IPS DF 4.7 (cell line): ENCODE data around the gene TPSD1.
"Not testable (repeated sequence)": the region's sequence is repeated elsewhere in the genome, so short reads cannot be mapped to it uniquely, and the experiment has no call there.

ENCODE experiments used
- DNase-seq: peaks from one replicate; pipeline ENCODE4 v3.0.0-alpha.2; 2013; ENCODE audit warnings: low spot score; ENCODE audit errors: extremely low read depth

The TPSD1 gene

GRCh38 chr16:1279945-1280589 lies 24.2 kb downstream of the TPSD1 start:
- no peak for DNase-seq

GRCh38 chr16:1280783-1281182 lies 24.9 kb downstream of the TPSD1 start:
- DNase-seq: no peak

- DNase-seq: no peak
Observed at GRCh38 chr16:1281517-1281916, 25.6 kb downstream of the TPSD1 start.

- no peak for DNase-seq
Observed at GRCh38 chr16:1282324-1282973, 26.6 kb downstream of the TPSD1 start.

- no peak for DNase-seq
Observed at GRCh38 chr16:1283296-1283695, 27.4 kb downstream of the TPSD1 start.

- DNase-seq: no peak
Observed at GRCh38 chr16:1283996-1284616, 28.2 kb downstream of the TPSD1 start.

GRCh38 chr16:1285669-1286512 lies 30.0 kb downstream of the TPSD1 start:
- no peak for DNase-seq

- DNase-seq: no peak
Observed at GRCh38 chr16:1286513-1287094, 30.7 kb downstream of the TPSD1 start.

GRCh38 chr16:1287982-1288670 lies 32.3 kb downstream of the TPSD1 start:
- DNase-seq: no peak

GRCh38 chr16:1288813-1289476 lies 33.1 kb downstream of the TPSD1 start:
- DNase-seq: no peak

GRCh38 chr16:1289477-1289866 lies 33.6 kb downstream of the TPSD1 start:
- DNase-seq: no peak

- no peak for DNase-seq
Observed at GRCh38 chr16:1290063-1290501, 34.2 kb downstream of the TPSD1 start.

- DNase-seq: no peak
Observed at GRCh38 chr16:1290860-1291575, 35.1 kb downstream of the TPSD1 start.

- no peak for DNase-seq
Observed at GRCh38 chr16:1291576-1291974, 35.7 kb downstream of the TPSD1 start.

- DNase-seq: not testable (repeated sequence)
Observed at GRCh38 chr16:1292208-1292607, 36.3 kb downstream of the TPSD1 start.

- not testable (repeated sequence) for DNase-seq
Observed at GRCh38 chr16:1292808-1293207, 36.9 kb downstream of the TPSD1 start.

- DNase-seq: no peak
Observed at GRCh38 chr16:1293921-1294656, 38.2 kb downstream of the TPSD1 start.

GRCh38 chr16:1295465-1295864 lies 39.6 kb downstream of the TPSD1 start:
- DNase-seq: no peak

- DNase-seq: not testable (repeated sequence)
Observed at GRCh38 chr16:1296688-1297017, 40.8 kb downstream of the TPSD1 start.
